GM12874 (cell line): ENCODE data around the gene RPN2.

Source experiments
- TF ChIP-seq, protein P1 (sequence below): IDR thresholded peaks from 2 replicates; pipeline ENCODE4 v1.5.1; 2011; ENCODE audit warnings: low read depth, mild to moderate bottlenecking, control low read depth, low read length, moderate library complexity; ENCODE audit not compliant: insufficient read depth

The RPN2 gene

DNA sequence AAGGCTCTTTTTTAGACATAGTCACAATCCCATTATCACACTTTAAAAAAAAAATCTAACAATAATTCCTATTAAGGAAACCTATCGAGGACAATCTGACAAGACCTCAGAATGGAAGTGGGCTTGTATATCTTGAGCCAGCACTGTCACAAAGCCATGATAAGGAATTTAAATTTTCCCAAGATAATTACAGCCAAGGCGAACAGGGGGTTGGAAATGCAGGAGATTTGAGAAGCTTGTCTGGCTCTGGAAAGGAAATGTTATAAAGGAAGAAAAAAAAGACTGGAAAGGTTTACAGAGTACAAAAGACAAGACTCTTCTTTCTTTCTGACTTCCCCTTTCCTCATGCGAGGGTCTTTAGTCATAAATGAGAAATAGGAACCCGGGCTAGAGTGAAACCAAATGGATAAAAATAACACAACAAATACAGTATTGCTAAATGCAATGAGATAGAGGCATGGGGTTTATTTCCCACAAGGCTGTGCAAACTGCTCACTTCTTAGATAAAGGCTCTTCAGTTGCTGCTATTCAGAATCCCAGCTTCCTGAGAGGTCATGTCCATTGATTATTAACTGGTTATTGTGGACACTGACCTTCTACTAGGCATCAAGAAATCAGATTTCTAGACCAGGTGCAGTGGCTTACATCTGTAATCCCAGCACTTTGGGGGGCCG, 95.9 kb downstream of the RPN2 start:
- TF ChIP-seq, protein P1, sequence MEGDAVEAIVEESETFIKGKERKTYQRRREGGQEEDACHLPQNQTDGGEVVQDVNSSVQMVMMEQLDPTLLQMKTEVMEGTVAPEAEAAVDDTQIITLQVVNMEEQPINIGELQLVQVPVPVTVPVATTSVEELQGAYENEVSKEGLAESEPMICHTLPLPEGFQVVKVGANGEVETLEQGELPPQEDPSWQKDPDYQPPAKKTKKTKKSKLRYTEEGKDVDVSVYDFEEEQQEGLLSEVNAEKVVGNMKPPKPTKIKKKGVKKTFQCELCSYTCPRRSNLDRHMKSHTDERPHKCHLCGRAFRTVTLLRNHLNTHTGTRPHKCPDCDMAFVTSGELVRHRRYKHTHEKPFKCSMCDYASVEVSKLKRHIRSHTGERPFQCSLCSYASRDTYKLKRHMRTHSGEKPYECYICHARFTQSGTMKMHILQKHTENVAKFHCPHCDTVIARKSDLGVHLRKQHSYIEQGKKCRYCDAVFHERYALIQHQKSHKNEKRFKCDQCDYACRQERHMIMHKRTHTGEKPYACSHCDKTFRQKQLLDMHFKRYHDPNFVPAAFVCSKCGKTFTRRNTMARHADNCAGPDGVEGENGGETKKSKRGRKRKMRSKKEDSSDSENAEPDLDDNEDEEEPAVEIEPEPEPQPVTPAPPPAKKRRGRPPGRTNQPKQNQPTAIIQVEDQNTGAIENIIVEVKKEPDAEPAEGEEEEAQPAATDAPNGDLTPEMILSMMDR: no peak

DNA sequence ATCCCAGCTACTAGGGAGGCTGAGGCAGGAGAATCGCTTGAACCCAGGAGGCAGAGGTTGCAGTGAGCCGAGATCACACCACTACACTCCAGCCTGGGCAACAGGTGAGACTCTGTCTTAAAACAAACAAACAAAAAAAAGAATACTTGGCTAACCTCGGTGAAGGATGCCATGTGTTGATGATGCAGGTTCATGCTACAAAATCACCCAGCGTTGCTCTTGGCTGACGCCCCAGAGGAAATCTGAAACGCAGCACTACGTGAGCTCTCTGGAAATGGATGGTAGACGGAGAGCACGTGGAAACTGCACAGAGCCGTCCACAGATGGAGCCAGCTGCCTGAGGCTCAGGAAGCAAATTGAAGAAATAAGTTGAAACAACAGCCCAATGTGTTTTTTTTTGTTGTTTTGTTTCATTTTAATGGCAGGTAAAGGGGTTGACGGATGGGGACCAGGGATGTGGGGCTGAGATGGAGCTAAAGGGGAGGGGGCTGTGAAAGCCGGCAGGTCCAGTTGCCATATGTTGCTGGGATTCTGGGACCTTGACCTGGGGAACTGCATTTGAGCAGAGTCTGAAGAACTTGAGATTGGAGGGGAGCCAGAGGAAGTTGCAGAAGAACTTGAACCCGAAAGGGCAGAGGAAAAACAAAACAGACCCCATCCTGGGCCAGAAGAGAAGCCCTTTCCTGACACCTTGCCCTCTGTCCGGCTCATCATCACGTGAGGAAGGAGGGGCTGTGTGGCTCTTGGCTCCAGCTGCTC, 97.5 kb downstream of the RPN2 start:
- TF ChIP-seq, protein P1: peak; percentile 20; the same call in 1 of the 2 replicates

DNA sequence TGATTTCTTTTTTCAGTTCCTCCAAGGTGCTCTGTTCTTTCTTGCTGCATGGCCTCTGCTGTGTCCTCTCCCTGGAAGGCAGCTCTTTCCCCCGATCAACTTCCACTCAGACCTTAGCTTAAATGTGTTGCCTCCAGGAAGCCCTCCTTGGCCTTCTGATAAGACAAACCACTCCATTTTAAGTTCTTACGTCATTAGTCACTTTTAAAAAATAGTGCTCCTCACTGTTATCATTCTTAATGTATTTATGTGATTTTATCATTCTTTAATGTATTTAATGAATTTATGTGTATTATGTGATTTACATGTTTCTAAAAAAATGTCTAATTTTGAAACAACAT, 98.1 kb downstream of the RPN2 start:
- TF ChIP-seq, protein P1: no peak

DNA sequence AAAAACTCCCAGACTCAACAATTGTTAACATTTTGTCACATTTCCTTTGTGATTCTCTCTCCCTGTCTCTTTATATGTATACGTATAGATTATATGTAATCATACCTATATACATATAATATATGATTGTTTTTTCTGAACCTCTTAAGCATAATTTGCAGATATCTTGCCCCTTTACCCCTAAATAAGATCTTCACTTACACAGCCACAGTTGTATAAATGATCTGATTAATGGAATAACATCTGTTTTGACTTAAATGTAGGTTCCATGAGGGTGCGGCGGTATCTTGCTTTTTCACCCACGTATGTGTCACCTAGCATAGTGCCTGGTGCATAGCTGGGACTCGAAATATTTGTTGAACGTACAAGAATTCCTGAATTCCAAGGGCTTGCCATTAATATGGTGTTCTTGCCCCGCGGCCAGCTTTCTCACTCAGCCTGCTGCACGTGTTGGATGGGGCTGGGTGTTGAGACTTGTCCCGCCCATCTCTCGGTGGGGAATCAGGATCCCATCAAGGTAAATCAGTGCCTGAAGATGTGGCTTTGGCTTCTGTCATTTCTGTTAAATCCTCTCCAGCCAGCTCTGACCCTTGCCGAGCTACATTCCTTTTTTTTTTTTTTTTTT, 99.9 kb downstream of the RPN2 start:
- TF ChIP-seq, protein P1: no peak

DNA sequence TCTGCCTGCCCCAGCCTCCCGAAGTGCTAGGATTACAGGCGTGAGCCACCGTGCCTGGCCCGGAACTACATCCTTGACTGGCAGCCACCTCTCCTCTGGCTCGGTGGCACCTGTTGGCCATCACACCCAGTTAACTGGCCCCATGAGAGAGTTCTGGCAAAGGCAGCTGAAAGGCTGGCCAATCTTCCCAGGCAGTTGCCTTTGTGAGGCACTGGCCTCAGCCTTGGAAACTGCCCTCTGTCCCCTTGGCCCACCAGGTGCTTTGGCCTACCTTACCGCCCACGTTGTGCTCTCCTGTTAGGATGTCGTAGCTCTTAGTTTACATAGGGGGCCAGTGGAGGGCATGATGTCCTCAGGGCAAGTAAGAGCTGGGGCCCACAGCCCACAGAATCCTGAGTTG, 100.7 kb downstream of the RPN2 start:
- TF ChIP-seq, protein P1: no peak

DNA sequence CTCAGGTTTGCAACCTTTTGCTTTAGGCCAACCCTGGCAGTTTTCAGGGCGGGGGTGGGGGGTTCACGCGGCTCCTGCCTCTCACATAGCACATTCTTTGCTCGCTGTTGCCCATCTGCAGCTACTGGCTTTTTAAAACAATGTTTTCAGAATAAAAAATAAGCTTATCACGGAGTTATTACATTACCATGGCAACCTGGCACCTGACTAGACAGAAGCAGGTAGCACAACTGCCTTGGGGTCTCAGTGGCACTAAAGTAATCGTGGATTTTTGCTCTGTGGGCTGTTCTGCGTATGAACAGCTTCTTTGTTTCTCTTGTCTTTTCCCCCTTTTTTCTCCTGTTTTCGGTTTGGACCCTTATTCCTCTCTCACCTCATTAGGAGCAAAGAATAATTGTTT, 101.3 kb downstream of the RPN2 start:
- TF ChIP-seq, protein P1: no peak

- TF ChIP-seq, protein P1: no peak
These were observed 103.4 kb downstream of the RPN2 start for GRCh38 chr20:37282556-37282955.
